HepG2 (cell line): ENCODE measurements around the gene LPO. TPM values are rescaled to one million over a fixed set of nuclear protein-coding genes. Genes with fewer than 3 reads are reported as not detected.

ENCODE experiments used
- ASH2L ChIP-seq: fragments of 300-600, 200-600 bp; sonication (generic); IDR thresholded peaks from 2 replicates; pipeline ENCODE4 v1.7.0; 2017; ENCODE audit warnings: low read depth, mild to moderate bottlenecking, moderate library complexity, mixed read lengths, low read length; ENCODE audit not compliant: insufficient read length
- DRAP1 ChIP-seq: IDR thresholded peaks from 2 replicates; pipeline ENCODE4 v1.6.1; 2016; ENCODE audit warnings: missing genetic modification reagents, missing compliant biosample characterization
- FOXO1 ChIP-seq: sonication (generic); formaldehyde crosslinking; IDR thresholded peaks from 2 replicates; pipeline ENCODE4 v1.4.0; 2020; ENCODE audit warnings: missing genetic modification reagents
- GATA4 ChIP-seq: sonication (generic); IDR thresholded peaks from 2 replicates; pipeline ENCODE4 v1.6.1; 2016; ENCODE audit warnings: antibody characterized with exemption, low read depth, borderline replicate concordance
- GTF2F1 ChIP-seq: fragments of 150-350 bp; IDR thresholded peaks from 2 replicates; pipeline ENCODE4 v1.6.1; 2014; ENCODE audit warnings: low read length
- HDAC6 ChIP-seq: fragments of 200-600 bp; sonication (generic); IDR thresholded peaks from 2 replicates; pipeline ENCODE4 v1.7.0; 2017; ENCODE audit warnings: mild to moderate bottlenecking, antibody characterized with exemption, low read length, low read depth
- HNRNPUL1 ChIP-seq: fragments of 200-400 bp; formaldehyde crosslinking; IDR thresholded peaks from 2 replicates; pipeline ENCODE4 v1.6.1; 2017; ENCODE audit warnings: low read depth, mild to moderate bottlenecking, low read length, moderate library complexity
- JDP2 ChIP-seq: sonication (generic); formaldehyde crosslinking; IDR thresholded peaks from 2 replicates; pipeline ENCODE4 v1.8.1; 2022; ENCODE audit warnings: missing genetic modification reagents, borderline replicate concordance
- NCOA1 ChIP-seq: sonication (generic); formaldehyde crosslinking; IDR thresholded peaks from 2 replicates; pipeline ENCODE4 v1.9.0; 2021; ENCODE audit warnings: missing genetic modification reagents
- NFIB ChIP-seq: sonication (generic); formaldehyde crosslinking; IDR thresholded peaks from 2 replicates; pipeline ENCODE4 v1.9.0; 2021; ENCODE audit warnings: missing genetic modification reagents, mild to moderate bottlenecking, borderline replicate concordance
- RARA ChIP-seq: IDR thresholded peaks from 2 replicates; pipeline ENCODE4 v1.6.1; 2016; ENCODE audit warnings: missing genetic modification reagents, missing compliant biosample characterization
- RBAK ChIP-seq: sonication (generic); formaldehyde crosslinking; IDR thresholded peaks from 2 replicates; pipeline ENCODE4 v1.5.1; 2020; ENCODE audit warnings: mild to moderate bottlenecking, missing genetic modification reagents
- SETDB1 ChIP-seq: sonication (generic); formaldehyde crosslinking; IDR thresholded peaks from 2 replicates; pipeline ENCODE4 v1.5.1; 2020; ENCODE audit warnings: missing genetic modification reagents, mild to moderate bottlenecking, borderline replicate concordance
- SNAPC5 ChIP-seq: sonication (generic); formaldehyde crosslinking; IDR thresholded peaks from 2 replicates; pipeline ENCODE4 v1.8.1; 2023; ENCODE audit warnings: mild to moderate bottlenecking, missing genetic modification reagents, borderline replicate concordance
- THYN1 ChIP-seq: sonication (generic); formaldehyde crosslinking; IDR thresholded peaks from 2 replicates; pipeline ENCODE4 v1.8.1; 2023; ENCODE audit warnings: low read depth, mild to moderate bottlenecking, moderate library complexity, missing genetic modification reagents, borderline replicate concordance
- ZBTB2 ChIP-seq: sonication (generic); formaldehyde crosslinking; IDR thresholded peaks from 2 replicates; pipeline ENCODE4 v1.8.0; 2022; ENCODE audit warnings: low read depth, missing genetic modification reagents
- ZEB1 ChIP-seq: IDR thresholded peaks from 2 replicates; pipeline ENCODE4 v1.6.1; 2012; ENCODE audit warnings: mild to moderate bottlenecking, low read depth, inconsistent platforms; ENCODE audit not compliant: insufficient replicate concordance
- ZFP36L1 ChIP-seq: sonication (generic); formaldehyde crosslinking; IDR thresholded peaks from 2 replicates; pipeline ENCODE4 v1.8.0; 2022; ENCODE audit warnings: mild to moderate bottlenecking, missing genetic modification reagents, moderate library complexity
- ZKSCAN5 ChIP-seq: sonication (generic); formaldehyde crosslinking; IDR thresholded peaks from 2 replicates; pipeline ENCODE4 v1.5.1; 2020; ENCODE audit warnings: mild to moderate bottlenecking, missing genetic modification reagents
- ZNF264 ChIP-seq: sonication (generic); formaldehyde crosslinking; IDR thresholded peaks from 2 replicates; pipeline ENCODE4 v1.4.0; 2020; ENCODE audit warnings: missing genetic modification reagents
- ZNF282 ChIP-seq: fragments of 450-650 bp; IDR thresholded peaks from 2 replicates; pipeline ENCODE4 v1.6.1; 2018; ENCODE audit not compliant: partially characterized antibody
- ZNF296 ChIP-seq: sonication (generic); formaldehyde crosslinking; conservative IDR thresholded peaks from 2 replicates; pipeline ENCODE4 v1.5.0; 2020; ENCODE audit warnings: mild to moderate bottlenecking, missing genetic modification reagents
- ZNF33A ChIP-seq: sonication (generic); formaldehyde crosslinking; IDR thresholded peaks from 2 replicates; pipeline ENCODE4 v1.5.1; 2020; ENCODE audit warnings: missing genetic modification reagents, mild to moderate bottlenecking, moderate library complexity, borderline replicate concordance
- ZNF431 ChIP-seq: sonication (generic); formaldehyde crosslinking; IDR thresholded peaks from 2 replicates; pipeline ENCODE4 v1.9.0; 2022; ENCODE audit warnings: missing genetic modification reagents, low read depth, mild to moderate bottlenecking, borderline replicate concordance
- ZNF496 ChIP-seq: sonication (generic); formaldehyde crosslinking; IDR thresholded peaks from 2 replicates; pipeline ENCODE4 v1.8.1; 2023; ENCODE audit warnings: mild to moderate bottlenecking, moderate library complexity, missing genetic modification reagents; ENCODE audit not compliant: insufficient replicate concordance
- ZNF546 ChIP-seq: sonication (generic); formaldehyde crosslinking; conservative IDR thresholded peaks from 2 replicates; pipeline ENCODE4 v1.8.1; 2023; ENCODE audit warnings: mild to moderate bottlenecking, missing genetic modification reagents
- ZNF557 ChIP-seq: sonication (generic); formaldehyde crosslinking; IDR thresholded peaks from 2 replicates; pipeline ENCODE4 v1.4.0; 2020; ENCODE audit warnings: missing genetic modification reagents
- ZNF782 ChIP-seq: sonication (generic); formaldehyde crosslinking; IDR thresholded peaks from 2 replicates; pipeline ENCODE4 v1.4.0; 2020; ENCODE audit warnings: missing genetic modification reagents, mild to moderate bottlenecking, borderline replicate concordance
- ZNF792 ChIP-seq: IDR thresholded peaks from 2 replicates; pipeline ENCODE4 v1.6.1; 2016
- ZNF816 ChIP-seq: sonication (generic); formaldehyde crosslinking; IDR thresholded peaks from 2 replicates; pipeline ENCODE4 v1.8.0; 2022; ENCODE audit warnings: missing genetic modification reagents, mild to moderate bottlenecking, borderline replicate concordance
- polyA plus RNA-seq, 8 experiments: library from polyadenylated mRNA; depleted of rRNA in 3 of 8; stranded (reverse) in 7 of 8; unstranded in 1 of 8; fragments of >200 nt; fragmentation: Illumina TruSeq in 4 of 8; extraction: Trizol in 4 of 8; gene quantifications; 2 replicates each; pipeline versions ENCODE4 v1.2.1 to v1.2.3, GENCODE V29; 2011 to 2016; ENCODE audit warnings: low read depth in 4 of 8, missing spikeins in 1 of 8, mixed read lengths in 1 of 8; ENCODE audit not compliant: insufficient read depth in 1 of 8
- total RNA-seq, 5 experiments: library from RNA; depleted of rRNA; stranded (reverse); fragments of >200 nt; fragmentation: Illumina TruSeq; extraction: Trizol; gene quantifications; 2 replicates each; pipeline ENCODE4 v1.2.3, GENCODE V29; 2016; ENCODE audit warnings: low read depth in 1 of 5

LPO gene
- total and polyA plus RNA-seq, 2 of the 13 experiments (the other 11 are each of a cell fraction or from before 2014, with no cell fraction given) = not detected

- TF ChIP-seq ZBTB2 (CRISPR knock-in tag) = no peak
- TF ChIP-seq ZFP36L1 (CRISPR knock-in tag) = no peak
- TF ChIP-seq SETDB1 (CRISPR knock-in tag) = no peak
- TF ChIP-seq GTF2F1 = no peak
- TF ChIP-seq ZKSCAN5 (CRISPR knock-in tag) = 0 out of 2 replicates have a peak, but pooled peaks have one; percentile 55
- no peak for TF ChIP-seq RARA (CRISPR knock-in tag)
- TF ChIP-seq GATA4 = no peak
- TF ChIP-seq ZNF282 = no peak
- TF ChIP-seq ZNF557 = peak; percentile 86
- TF ChIP-seq HDAC6 = no peak
- no peak for TF ChIP-seq JDP2 (CRISPR knock-in tag)
- no peak for TF ChIP-seq ZEB1
- no peak; the same call in 1 of the 2 replicates for TF ChIP-seq ZNF816
- TF ChIP-seq NCOA1 (CRISPR knock-in tag) = no peak
- TF ChIP-seq FOXO1 = peak; percentile 48; the same call in 1 of the 2 replicates
- TF ChIP-seq SNAPC5 (CRISPR knock-in tag) = no peak
- peak; percentile 85; the same call in 1 of the 2 replicates for TF ChIP-seq ZNF792 (CRISPR knock-in tag)
- no peak for TF ChIP-seq THYN1 (CRISPR knock-in tag)
- peak; percentile 77; the same call in 1 of the 2 replicates for TF ChIP-seq ZNF431 (CRISPR knock-in tag)
- TF ChIP-seq HNRNPUL1 = no peak
- TF ChIP-seq ZNF782 = 0 out of 2 replicates have a peak, but pooled peaks have one; percentile 63
- 0 out of 2 replicates have a peak, but pooled peaks have one; percentile 55 for TF ChIP-seq RBAK (CRISPR knock-in tag)
- TF ChIP-seq ZNF496 (CRISPR knock-in tag) = no peak
- TF ChIP-seq NFIB (CRISPR knock-in tag) = 0 out of 2 replicates have a peak, but pooled peaks have one; percentile 55
- no peak for TF ChIP-seq DRAP1 (CRISPR knock-in tag)
- 0 out of 2 replicates have a peak, but pooled peaks have one; percentile 41 for TF ChIP-seq ZNF264 (CRISPR knock-in tag)
- no peak for TF ChIP-seq ZNF33A (CRISPR knock-in tag)
- TF ChIP-seq ZNF296 (CRISPR knock-in tag) = peak; percentile 91
- TF ChIP-seq ZNF546 (CRISPR knock-in tag) = 0 out of 2 replicates have a peak, but pooled peaks have one; percentile 48
- TF ChIP-seq ASH2L = no peak
These were observed 11.1 kb downstream of the LPO start (continued) for GRCh38 chr17:58249270-58250133.
